Measurements from ENCODE around the gene DNAJC27. TPM values are rescaled to one million over a fixed set of nuclear protein-coding genes. Genes with fewer than 3 reads are reported as not detected.
A peak's percentile ranks its signal among the peaks of the same experiment; 100 is the strongest.

Gene DNAJC27
- polyA plus RNA-seq, 4 donors: 0.81 to 5.3 (median 1.7) TPM

DNA sequence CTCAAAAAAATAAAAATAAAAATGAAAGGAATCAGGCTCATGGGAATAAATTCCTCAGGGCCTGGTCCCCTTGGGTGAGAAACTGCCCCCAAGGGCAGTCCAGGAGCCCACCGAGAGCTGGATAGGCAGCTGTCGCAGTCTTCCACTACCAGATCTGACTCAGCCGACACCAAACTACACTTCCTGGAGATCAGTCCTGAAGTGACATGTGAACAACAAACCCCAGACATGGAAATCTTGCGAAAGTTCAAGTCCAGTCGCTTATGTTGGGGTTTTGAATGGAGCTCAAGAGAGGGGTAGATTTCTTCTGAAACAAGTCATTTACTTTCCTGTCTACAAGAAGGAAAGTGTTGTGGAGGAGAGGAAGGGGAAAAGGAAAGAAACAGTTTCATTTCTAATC lies 64.6 kb downstream of the DNAJC27 start:
- Histone ChIP-seq H3K4me1 (ENCODE audit: control insufficient read depth in 3 of 3, insufficient read depth in 2 of 3, low read depth in 1 of 3, low read length in 2 of 3) (peaks cover 2 to 4% (median 4%) of the 10 kb centered on the region in 3 donors), H3K4me3 (ENCODE audit: low read depth in 1 of 3, low read length in 3 of 3) (no peak overlapping the region), H3K27ac (ENCODE audit: low read depth in 1 of 3, low read length in 2 of 3) (peak overlapping the region in 1 of 3 donors; percentile 24), H3K27me3 (ENCODE audit: control insufficient read depth in 3 of 3, insufficient read depth in 3 of 3, low read length in 3 of 3) (no peaks in the 10 kb centered on the region), H3K36me3 (ENCODE audit: control insufficient read depth in 3 of 3, insufficient read depth in 2 of 3, low read depth in 1 of 3, low read length in 3 of 3) (peaks cover 0 to 12% (median 0%) of the 10 kb centered on the region in 3 donors), H3K9me3 (ENCODE audit: control insufficient read depth in 2 of 2, insufficient read depth in 1 of 2, low read depth in 1 of 2, low read length in 1 of 2) (peaks cover 0 to 5% of the 10 kb centered on the region in 2 donors)
- WGBS, 3 donors: 45 to 76% (median 51%) methylated on average over 5 of the region's 5 CpGs
- FAIRE-seq (no peak), DNase-seq (no peak)

DNA sequence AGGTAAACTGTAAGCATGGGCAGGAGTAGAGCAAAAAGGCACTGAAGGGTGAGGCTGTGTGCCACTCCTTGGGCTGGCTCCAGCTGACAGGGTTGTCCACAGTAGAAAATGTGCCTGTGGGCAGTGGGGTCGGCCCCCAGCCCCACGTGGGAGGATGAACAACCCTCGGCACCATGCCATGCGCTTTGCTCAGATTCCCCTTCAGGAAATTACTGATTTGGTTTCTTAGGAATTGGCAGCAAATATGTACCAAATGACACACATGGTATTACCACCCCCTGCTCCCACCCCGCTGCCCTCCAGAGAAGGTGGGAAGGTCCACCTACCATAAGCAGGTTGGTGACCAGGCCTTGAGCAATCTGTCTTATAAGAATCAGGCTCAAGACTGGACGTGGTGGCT lies 65.3 kb downstream of the DNAJC27 start:
- Histone ChIP-seq H3K27me3 (ENCODE audit: control insufficient read depth in 3 of 3, insufficient read depth in 3 of 3, low read length in 3 of 3) (no peaks in the 10 kb centered on the region), H3K9me3 (ENCODE audit: control insufficient read depth in 2 of 2, insufficient read depth in 1 of 2, low read depth in 1 of 2, low read length in 1 of 2) (peaks cover 0 to 5% of the 10 kb centered on the region in 2 donors), H3K27ac (ENCODE audit: low read depth in 1 of 3, low read length in 2 of 3) (no peak overlapping the region), H3K4me1 (ENCODE audit: control insufficient read depth in 3 of 3, insufficient read depth in 2 of 3, low read depth in 1 of 3, low read length in 2 of 3) (peaks cover 0 to 4% (median 4%) of the 10 kb centered on the region in 3 donors), H3K4me3 (ENCODE audit: low read depth in 1 of 3, low read length in 3 of 3) (no peak overlapping the region), H3K36me3 (ENCODE audit: control insufficient read depth in 3 of 3, insufficient read depth in 2 of 3, low read depth in 1 of 3, low read length in 3 of 3) (peaks cover 0 to 7% (median 0%) of the 10 kb centered on the region in 3 donors)
- WGBS, 3 donors: 91 to 93% (median 93%) methylated on average over 6 of the region's 6 CpGs
- FAIRE-seq: no peak
- no peak for DNase-seq

DNA sequence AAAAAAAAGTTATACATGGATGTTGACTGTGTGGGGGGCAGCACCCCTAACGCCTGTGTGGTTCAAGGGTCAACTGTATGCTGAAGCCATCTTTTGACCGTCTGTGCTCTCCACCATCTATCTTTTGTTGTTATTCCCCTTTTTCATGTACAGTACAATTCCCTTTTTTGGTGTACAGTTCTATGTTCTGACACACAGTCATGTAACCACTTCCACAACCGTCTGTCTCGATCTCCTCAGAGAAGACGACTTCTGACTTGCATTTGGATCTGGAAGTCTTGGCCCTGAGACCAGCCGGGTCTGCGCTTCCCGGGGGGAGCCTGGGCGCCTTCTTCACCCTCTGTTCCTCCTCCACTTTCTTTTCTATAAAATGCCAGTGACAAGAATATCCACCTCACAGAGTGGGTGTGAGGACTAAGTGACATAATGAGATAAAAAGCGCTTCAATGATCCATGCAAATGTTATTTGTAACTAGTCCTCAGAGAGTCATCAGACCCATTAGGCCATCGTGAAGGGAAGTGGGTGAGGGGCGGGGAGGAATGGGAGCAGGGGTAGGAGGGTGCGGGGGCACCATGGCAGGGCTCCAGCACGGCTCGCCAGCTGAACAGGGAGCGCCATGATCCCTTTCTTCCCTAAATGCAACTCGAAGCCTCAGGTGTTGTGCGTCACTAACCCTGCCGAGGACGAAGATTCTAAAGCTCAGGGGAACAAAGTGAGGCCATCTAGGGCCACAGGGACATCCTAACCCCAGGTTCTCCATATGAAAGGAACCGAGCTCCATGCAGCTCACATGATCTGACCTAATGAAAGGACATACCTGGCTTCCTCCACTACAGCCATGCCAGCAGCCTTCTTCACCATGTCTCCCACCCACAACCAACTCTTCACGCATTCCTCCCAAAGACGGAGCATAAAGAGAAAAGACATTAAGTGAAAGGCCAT lies 68.3 kb downstream of the DNAJC27 start:
- Histone ChIP-seq H3K4me3 (ENCODE audit: low read depth in 1 of 3, low read length in 3 of 3) (no peak overlapping the region), H3K27me3 (ENCODE audit: control insufficient read depth in 3 of 3, insufficient read depth in 3 of 3, low read length in 3 of 3) (no peaks in the 10 kb centered on the region), H3K27ac (ENCODE audit: low read depth in 1 of 3, low read length in 2 of 3) (no peak overlapping the region), H3K4me1 (ENCODE audit: control insufficient read depth in 3 of 3, insufficient read depth in 2 of 3, low read depth in 1 of 3, low read length in 2 of 3) (peaks cover 0 to under 1% (median 0%) of the 10 kb centered on the region in 3 donors), H3K36me3 (ENCODE audit: control insufficient read depth in 3 of 3, insufficient read depth in 2 of 3, low read depth in 1 of 3, low read length in 3 of 3) (peaks cover 0 to 9% (median 0%) of the 10 kb centered on the region in 3 donors), H3K9me3 (ENCODE audit: control insufficient read depth in 2 of 2, insufficient read depth in 1 of 2, low read depth in 1 of 2, low read length in 1 of 2) (no peaks in the 10 kb centered on the region)
- 89 to 93% (median 93%) methylated on average over 23 of the region's 23 CpGs for WGBS, 3 donors
- FAIRE-seq (no peak), DNase-seq (no peak)

DNA sequence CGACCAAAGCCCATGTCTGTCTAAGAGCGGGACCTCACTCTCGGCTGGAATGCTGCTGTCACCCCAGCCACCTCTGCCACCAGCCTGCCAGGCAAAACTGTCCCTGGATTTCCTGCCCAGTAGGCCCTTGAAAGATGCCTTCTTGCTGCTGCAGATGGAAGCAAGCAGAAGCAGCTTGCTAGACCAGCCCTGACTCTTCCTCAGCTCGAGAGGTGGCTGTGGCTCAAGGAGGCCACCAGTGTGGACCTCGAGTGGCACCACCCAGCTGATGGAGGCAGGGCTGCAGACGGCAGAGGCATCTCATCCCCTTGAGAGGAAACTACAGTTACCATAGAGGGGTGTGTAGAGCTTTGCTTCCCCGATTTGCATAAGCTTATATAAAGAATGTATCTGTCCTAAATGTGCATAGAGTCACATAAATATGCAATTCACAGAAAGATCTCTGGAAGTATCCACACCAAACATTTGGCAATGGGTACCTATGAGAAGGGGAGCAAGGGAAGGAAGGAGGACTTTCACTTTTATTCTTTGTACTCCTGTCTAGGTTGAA lies 72.3 kb downstream of the DNAJC27 start:
- 86 to 94% (median 94%) methylated on average over 7 of the region's 7 CpGs for WGBS, 3 donors
- no peak for FAIRE-seq
- H3K27ac ChIP-seq (ENCODE audit: low read depth in 1 of 3, low read length in 2 of 3): no peak overlapping the region
- DNase-seq: no peak
- no peaks in the 10 kb centered on the region for H3K27me3 ChIP-seq (ENCODE audit: control insufficient read depth in 3 of 3, insufficient read depth in 3 of 3, low read length in 3 of 3)
- no peaks in the 10 kb centered on the region for H3K4me1 ChIP-seq (ENCODE audit: control insufficient read depth in 3 of 3, insufficient read depth in 2 of 3, low read depth in 1 of 3, low read length in 2 of 3)
- no peak overlapping the region for H3K4me3 ChIP-seq (ENCODE audit: low read depth in 1 of 3, low read length in 3 of 3)
- H3K9me3 ChIP-seq (ENCODE audit: control insufficient read depth in 2 of 2, insufficient read depth in 1 of 2, low read depth in 1 of 2, low read length in 1 of 2): peaks cover 0 to 22% of the 10 kb centered on the region in 2 donors
- H3K36me3 ChIP-seq (ENCODE audit: control insufficient read depth in 3 of 3, insufficient read depth in 2 of 3, low read depth in 1 of 3, low read length in 3 of 3): peaks cover 0 to 14% (median 0%) of the 10 kb centered on the region in 3 donors

DNA sequence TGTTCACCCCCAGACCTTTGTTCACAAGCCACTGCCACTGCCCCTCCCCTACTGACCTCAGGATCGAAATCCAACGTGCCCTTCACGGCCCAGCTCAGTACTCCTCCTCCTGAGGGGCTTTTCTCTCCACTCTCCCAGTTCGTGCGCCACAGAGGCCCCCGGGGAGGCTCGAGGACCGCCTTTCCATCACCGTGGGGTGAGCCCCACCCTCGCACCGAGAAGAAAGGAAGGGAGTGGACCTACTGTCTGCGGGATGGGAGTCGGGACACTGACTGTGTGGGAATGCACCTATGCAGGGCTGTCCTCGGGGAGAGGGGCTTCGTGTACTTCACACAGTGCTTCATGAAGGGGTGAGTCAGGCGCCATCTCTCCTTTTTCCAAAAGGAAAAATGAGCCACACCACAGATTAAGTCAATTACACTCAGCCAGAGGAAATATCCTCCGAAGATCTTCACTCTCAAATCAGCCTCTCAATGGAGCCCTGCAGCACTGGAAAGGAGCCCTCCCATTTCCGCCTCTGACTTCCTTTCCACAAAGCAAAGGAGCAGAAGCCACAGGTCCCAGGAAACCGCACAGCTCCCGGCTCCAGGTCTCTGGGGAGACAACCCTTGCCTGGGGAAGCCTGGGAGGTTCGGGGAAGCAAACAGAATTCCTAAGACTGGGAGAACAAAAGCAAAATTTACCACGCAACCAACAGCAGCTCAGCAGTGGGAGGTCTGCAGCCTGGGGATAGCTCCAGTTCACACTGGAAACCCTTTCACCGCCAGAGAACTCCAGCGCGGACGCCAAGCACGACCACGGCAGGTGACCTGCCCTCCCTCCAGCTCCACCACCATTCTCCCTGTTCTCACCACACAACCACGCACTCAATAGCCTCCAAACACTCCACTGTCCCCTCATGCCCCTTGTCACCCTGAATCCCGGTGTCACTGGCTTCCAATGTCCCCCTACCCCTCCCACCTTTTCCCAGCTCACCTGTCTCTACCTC lies 73.3 kb downstream of the DNAJC27 start:
- no peak for DNase-seq
- Histone ChIP-seq H3K4me3 (ENCODE audit: low read depth in 1 of 3, low read length in 3 of 3) (no peak overlapping the region), H3K9me3 (ENCODE audit: control insufficient read depth in 2 of 2, insufficient read depth in 1 of 2, low read depth in 1 of 2, low read length in 1 of 2) (peaks cover 0 to 26% of the 10 kb centered on the region in 2 donors), H3K4me1 (ENCODE audit: control insufficient read depth in 3 of 3, insufficient read depth in 2 of 3, low read depth in 1 of 3, low read length in 2 of 3) (peaks cover 0 to 2% (median 0%) of the 10 kb centered on the region in 3 donors), H3K27ac (ENCODE audit: low read depth in 1 of 3, low read length in 2 of 3) (no peak overlapping the region), H3K27me3 (ENCODE audit: control insufficient read depth in 3 of 3, insufficient read depth in 3 of 3, low read length in 3 of 3) (no peaks in the 10 kb centered on the region), H3K36me3 (ENCODE audit: control insufficient read depth in 3 of 3, insufficient read depth in 2 of 3, low read depth in 1 of 3, low read length in 3 of 3) (peaks cover 0 to 12% (median 0%) of the 10 kb centered on the region in 3 donors)
- no peak for FAIRE-seq
- WGBS, 3 donors: 86 to 95% (median 90%) methylated on average over 28 to 30 of the region's 30 CpGs

DNA sequence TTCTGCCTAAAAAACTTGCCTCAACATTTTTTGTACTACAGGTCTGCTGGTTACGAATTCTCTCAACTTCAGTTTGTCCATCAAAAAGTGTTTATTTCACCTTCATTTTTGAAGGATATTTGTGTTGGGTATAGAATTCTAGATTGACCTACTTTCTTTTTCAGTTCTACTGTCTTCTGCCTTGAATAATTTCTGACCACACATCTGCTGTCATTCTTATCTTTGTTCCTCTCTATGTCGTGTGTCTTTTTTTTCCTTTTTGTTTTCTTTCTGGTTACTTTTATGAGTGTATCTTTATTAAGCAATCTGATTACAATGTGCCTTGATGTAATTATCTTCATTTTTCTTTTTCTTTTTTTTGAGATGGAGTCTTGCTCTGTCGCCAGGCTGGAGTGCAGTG lies 77.0 kb downstream of the DNAJC27 start:
- Histone ChIP-seq H3K27me3 (ENCODE audit: control insufficient read depth in 3 of 3, insufficient read depth in 3 of 3, low read length in 3 of 3) (no peaks in the 10 kb centered on the region), H3K4me1 (ENCODE audit: control insufficient read depth in 3 of 3, insufficient read depth in 2 of 3, low read depth in 1 of 3, low read length in 2 of 3) (peaks cover 0 to 2% (median 0%) of the 10 kb centered on the region in 3 donors), H3K4me3 (ENCODE audit: low read depth in 1 of 3, low read length in 3 of 3) (no peak overlapping the region), H3K36me3 (ENCODE audit: control insufficient read depth in 3 of 3, insufficient read depth in 2 of 3, low read depth in 1 of 3, low read length in 3 of 3) (peaks cover 0 to 10% (median 0%) of the 10 kb centered on the region in 3 donors), H3K9me3 (ENCODE audit: control insufficient read depth in 2 of 2, insufficient read depth in 1 of 2, low read depth in 1 of 2, low read length in 1 of 2) (peaks cover 0 to 32% of the 10 kb centered on the region in 2 donors), H3K27ac (ENCODE audit: low read depth in 1 of 3, low read length in 2 of 3) (no peak overlapping the region)
- no peak for FAIRE-seq
- DNase-seq: no peak
- WGBS, 3 donors: 61 to 85% (median 73%) methylated on average over 3 of the region's 3 CpGs

DNA sequence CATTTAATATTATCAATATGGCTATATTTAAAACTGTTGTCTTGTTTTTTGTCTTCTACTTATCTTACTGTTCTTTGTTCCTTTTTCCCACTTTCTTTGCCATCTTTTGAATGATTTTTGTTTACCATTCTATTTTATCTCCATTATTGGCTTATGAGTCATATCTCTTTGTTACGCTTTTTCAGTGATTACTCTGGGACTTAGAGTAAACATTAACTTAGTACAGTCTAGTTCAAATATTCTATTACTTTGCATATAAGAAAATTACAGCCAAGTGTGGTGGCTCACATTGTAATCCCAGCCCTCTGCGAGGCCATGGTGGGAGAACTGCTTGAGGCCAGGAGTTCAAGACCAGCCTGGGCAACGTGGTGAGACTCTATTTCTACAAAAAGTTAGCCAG lies 77.8 kb downstream of the DNAJC27 start:
- DNase-seq (peak in 1 of 2 donors; percentile 29), FAIRE-seq (no peak)
- peaks cover 0 to 10% (median 0%) of the 10 kb centered on the region in 3 donors for H3K36me3 ChIP-seq (ENCODE audit: control insufficient read depth in 3 of 3, insufficient read depth in 2 of 3, low read depth in 1 of 3, low read length in 3 of 3)
- H3K4me1 ChIP-seq (ENCODE audit: control insufficient read depth in 3 of 3, insufficient read depth in 2 of 3, low read depth in 1 of 3, low read length in 2 of 3): peaks cover 0 to 2% (median 0%) of the 10 kb centered on the region in 3 donors
- no peak overlapping the region for H3K4me3 ChIP-seq (ENCODE audit: low read depth in 1 of 3, low read length in 3 of 3)
- H3K27me3 ChIP-seq (ENCODE audit: control insufficient read depth in 3 of 3, insufficient read depth in 3 of 3, low read length in 3 of 3): no peaks in the 10 kb centered on the region
- WGBS, 3 donors: 35 to 53% (median 52%) methylated on average over 3 of the region's 3 CpGs
- H3K27ac ChIP-seq (ENCODE audit: low read depth in 1 of 3, low read length in 2 of 3): no peak overlapping the region
- peaks cover 0 to 32% of the 10 kb centered on the region in 2 donors for H3K9me3 ChIP-seq (ENCODE audit: control insufficient read depth in 2 of 2, insufficient read depth in 1 of 2, low read depth in 1 of 2, low read length in 1 of 2)

Data from small intestine (tissue), 7 donors.